Measurements from ENCODE around the gene GALT.

GALT gene

GRCh38 chr9:34606190-34606589 is 40.3 kb upstream of the GALT start:
- ChIA-PET POLR2A (ENCODE audit: low non-redundant PET) (no interaction called here), CTCF (interaction anchor here (1.1 to 1.5 kb wide), 3 partner anchors 14 to 427 kb away, joined by 3 to 6 read pairs (median 5); no protein-coding TSS in a partner anchor)
- no peak for TF ChIP-seq CTCF (conservative IDR thresholded peaks at IDR 0.05; ENCODE audit: low read depth)
- no peak overlapping the region for H3K27ac ChIP-seq
- no peak for DNase-seq (ENCODE audit: low spot score)

- no peak for DNase-seq (ENCODE audit: low spot score)
- H3K27ac ChIP-seq: no peak overlapping the region
- TF ChIP-seq CTCF (conservative IDR thresholded peaks at IDR 0.05; ENCODE audit: low read depth): no peak
- CTCF ChIA-PET: no interaction called here
- POLR2A ChIA-PET (ENCODE audit: low non-redundant PET): no interaction called here
Observed at GRCh38 chr9:34606905-34607304, 39.6 kb upstream of the GALT start.

- no peak for DNase-seq (ENCODE audit: low spot score)
- no peak for TF ChIP-seq CTCF (conservative IDR thresholded peaks at IDR 0.05; ENCODE audit: low read depth)
- no peak overlapping the region for H3K27ac ChIP-seq
- ChIA-PET POLR2A (ENCODE audit: low non-redundant PET) (no interaction called here), CTCF (no interaction called here)
Observed at GRCh38 chr9:34607331-34607730, 39.1 kb upstream of the GALT start.

- no peak for DNase-seq (ENCODE audit: low spot score)
- H3K27ac ChIP-seq: peak overlapping the region; percentile 95
- no peak for TF ChIP-seq CTCF (conservative IDR thresholded peaks at IDR 0.05; ENCODE audit: low read depth)
- CTCF ChIA-PET: interaction anchor here (0.6 kb wide), 1 partner anchor 8 kb away, joined by 3 read pairs; no protein-coding TSS in a partner anchor
- POLR2A ChIA-PET (ENCODE audit: low non-redundant PET): interaction anchor here (0.9 kb wide), 1 partner anchor 36 kb away, joined by 3 read pairs; the partner anchor contains the start of gene GALT
Observed at GRCh38 chr9:34610434-34611206, 35.9 kb upstream of the GALT start.

- peak overlapping the region; percentile 95 for H3K27ac ChIP-seq
- TF ChIP-seq CTCF (conservative IDR thresholded peaks at IDR 0.05; ENCODE audit: low read depth): no peak
- ChIA-PET CTCF (interaction anchor here (0.6 kb wide), 1 partner anchor 9 kb away, joined by 3 read pairs; no protein-coding TSS in a partner anchor), POLR2A (ENCODE audit: low non-redundant PET) (interaction anchor here (0.6 to 0.9 kb wide), 2 partner anchors 35 to 123 kb away, joined by 3 read pairs; partner anchors contain the start of gene GALT)
- DNase-seq (ENCODE audit: low spot score): no peak
Observed at GRCh38 chr9:34611251-34611810, 35.1 kb upstream of the GALT start.

GRCh38 chr9:34611811-34612787 is 34.4 kb upstream of the GALT start, which contains the start of gene RPP25L:
RPP25L (minus strand) TSS chr9:34612097; CDS start chr9:34611296, 801 bp downstream.
- H3K27ac ChIP-seq: peak within 1 kb of the TSS; percentile 95
- ChIA-PET CTCF (interaction anchor here (0.6 to 1.6 kb wide), 3 partner anchors 8 to 69 kb away, joined by 3 to 4 read pairs (median 3); partner anchors contain the start of gene DCTN3), POLR2A (ENCODE audit: low non-redundant PET) (interaction anchor here (0.6 kb wide), 1 partner anchor 123 kb away, joined by 3 read pairs; no protein-coding TSS in a partner anchor)
- peak; percentile 94 for DNase-seq (ENCODE audit: low spot score)
- no peak for TF ChIP-seq CTCF (conservative IDR thresholded peaks at IDR 0.05; ENCODE audit: low read depth)

Measured in RWPE1 (cell line).